Mucosa of gallbladder (tissue), 1 donor: ENCODE data around the gene KAT8. TPM values are rescaled to one million over a fixed set of nuclear protein-coding genes. Genes with fewer than 3 reads are reported as not detected.

Source experiments
- DNase-seq: peaks from one replicate; pipeline ENCODE4 v3.0.0-alpha.2; 2020; ENCODE audit warnings: low spot score
- total RNA-seq: library from RNA; stranded (reverse); gene quantifications from one replicate; pipeline ENCODE4 v1.2.1, GENCODE V29; 2021
- donor health status: DM: no; HTN: no; CAD: no.

KAT8 gene
- total RNA-seq, 1 donor from 2014 or later = 67.2 TPM

DNA sequence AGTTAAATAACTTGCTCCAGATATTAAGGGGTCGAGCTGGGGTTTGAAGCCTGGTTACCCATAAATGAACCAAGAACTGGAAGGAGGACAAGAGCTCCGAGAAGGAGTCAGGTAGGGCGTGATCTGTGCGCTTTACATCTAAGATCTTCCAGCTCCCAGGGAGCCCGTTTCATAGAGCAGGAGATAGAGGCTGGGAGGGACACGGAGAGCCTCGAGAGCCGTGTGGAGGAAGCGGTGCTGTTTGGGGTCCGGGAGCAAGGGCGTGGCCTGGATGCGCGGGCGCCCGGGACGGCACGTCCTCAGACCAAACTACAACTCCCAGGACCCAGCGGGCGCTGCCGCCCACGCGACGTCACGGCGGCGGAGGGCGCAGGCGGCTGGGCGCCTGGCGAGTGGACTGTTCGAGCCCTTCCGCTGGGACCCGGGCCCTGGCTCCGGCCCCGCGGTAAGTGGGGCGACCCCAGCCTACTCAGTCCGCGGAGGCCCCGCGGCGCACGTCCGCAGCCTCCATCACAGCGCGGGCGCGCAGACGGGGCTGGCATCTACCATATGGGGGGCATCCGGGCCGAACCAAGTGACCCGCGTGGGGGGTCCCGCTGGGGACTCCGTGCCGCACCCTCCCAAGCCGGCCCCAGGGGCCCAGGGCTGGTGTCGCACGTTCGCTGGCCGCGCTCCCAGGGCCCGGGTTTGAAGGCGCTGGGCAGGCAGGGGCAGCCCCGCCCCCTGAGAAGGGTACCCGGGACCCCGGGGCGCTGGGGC lies 9.2 kb upstream of the KAT8 start, which contains the start of gene BCKDK:
Gene BCKDK, plus strand, starts transcription at position 352 of the 759 bp plus-strand sequence. CDS start 838 bp downstream, outside the sequence.
- peak; percentile 60 for DNase-seq

- no peak for DNase-seq
These were observed 8.5 kb upstream of the KAT8 start for GRCh38 chr16:31108794-31109558.

GRCh38 chr16:31109622-31110021 lies 7.8 kb upstream of the KAT8 start:
- DNase-seq = no peak

GRCh38 chr16:31110106-31111034 lies 7.1 kb upstream of the KAT8 start:
- no peak for DNase-seq

DNA sequence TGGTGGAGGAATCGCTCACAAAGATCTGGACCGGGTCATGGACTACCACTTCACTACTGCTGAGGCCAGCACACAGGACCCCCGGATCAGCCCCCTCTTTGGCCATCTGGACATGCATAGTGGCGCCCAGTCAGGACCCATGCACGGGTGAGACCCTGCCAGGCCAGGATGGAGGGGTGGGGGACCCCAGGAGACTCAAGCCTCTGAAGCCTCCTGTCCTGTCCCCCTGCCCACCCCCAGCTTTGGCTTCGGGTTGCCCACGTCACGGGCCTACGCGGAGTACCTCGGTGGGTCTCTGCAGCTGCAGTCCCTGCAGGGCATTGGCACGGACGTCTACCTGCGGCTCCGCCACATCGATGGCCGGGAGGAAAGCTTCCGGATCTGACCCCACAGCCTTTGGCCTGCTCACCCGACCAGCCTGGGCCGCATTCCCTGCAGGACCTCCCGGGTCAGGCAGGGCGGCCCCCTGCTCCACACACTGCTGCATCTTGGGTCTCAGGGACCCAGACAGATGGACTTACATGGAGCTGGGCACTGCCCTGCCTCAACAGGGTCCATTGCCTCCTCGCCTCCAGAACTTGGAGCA lies 5.5 kb upstream of the KAT8 start:
- DNase-seq = no peak

GRCh38 chr16:31112711-31113110 lies 4.8 kb upstream of the KAT8 start:
- DNase-seq = no peak

DNA sequence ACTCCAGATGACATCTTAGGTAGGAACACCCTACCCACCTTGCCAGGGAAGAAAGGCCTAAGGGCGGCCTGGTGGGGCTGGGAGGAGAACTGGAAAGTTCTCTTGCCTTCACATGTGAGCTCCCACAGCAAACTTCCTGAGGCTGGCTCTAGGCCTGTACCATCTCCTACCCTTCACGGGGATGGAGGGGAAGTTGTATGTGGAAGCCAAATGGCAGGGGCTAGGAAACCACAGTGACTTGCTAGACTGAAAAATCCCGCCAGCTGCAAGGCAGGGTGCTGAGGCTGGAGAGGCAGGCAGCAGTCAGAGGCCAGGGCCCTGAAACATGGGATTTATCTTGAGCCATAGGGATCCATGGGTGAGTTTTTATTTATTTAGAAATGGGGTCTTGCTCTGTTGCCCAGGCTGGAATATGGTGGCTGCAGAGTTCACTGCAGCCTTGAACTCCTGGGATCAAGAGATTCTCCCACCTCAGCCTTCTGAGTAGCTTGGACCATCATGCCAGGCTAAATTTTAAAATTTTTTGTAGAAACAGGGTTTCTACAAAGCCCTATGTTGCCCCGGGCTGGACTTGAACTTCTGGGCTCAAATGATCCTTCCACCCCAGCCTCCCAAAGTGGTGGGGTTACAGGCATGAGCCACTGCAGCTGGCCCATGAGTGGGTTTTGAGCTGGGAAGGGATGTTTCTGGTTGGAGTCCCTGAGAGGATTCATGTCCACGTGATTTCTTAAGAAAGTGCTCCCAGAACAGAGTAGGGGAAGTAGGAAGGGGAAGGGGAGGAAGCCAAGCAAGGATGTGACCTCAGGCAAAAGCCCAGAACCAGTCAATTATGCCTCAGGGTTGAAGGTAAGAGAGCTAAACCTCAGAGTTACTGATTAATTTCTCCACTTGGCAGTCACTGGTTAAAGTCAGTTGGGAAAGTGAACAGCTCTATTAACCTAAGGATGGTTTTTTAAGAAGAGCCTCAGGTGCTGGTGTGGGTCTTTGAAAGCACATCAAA lies 4.0 kb upstream of the KAT8 start:
- no peak for DNase-seq

DNA sequence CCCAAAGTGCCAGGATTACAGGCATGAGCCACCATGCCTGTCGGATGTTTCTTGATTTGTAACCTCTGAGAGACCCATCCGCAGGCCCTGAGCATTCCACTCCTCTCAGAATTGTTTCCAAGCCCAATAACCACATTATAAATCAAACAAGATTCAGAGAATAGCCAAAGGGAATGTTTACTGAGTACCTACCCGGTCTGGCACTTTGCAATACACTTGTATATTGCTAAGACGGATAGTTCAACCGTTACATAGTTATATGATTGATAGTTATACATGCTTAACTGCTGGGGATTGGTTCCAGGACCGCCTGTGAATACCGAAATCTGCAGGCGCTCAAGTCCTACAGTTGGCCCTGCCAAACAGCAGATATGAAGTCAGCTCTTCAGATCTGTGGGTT lies 3.0 kb upstream of the KAT8 start:
- DNase-seq = no peak

- DNase-seq = no peak
These were observed 1.0 kb downstream of the KAT8 start for GRCh38 chr16:31118223-31119155.

DNA sequence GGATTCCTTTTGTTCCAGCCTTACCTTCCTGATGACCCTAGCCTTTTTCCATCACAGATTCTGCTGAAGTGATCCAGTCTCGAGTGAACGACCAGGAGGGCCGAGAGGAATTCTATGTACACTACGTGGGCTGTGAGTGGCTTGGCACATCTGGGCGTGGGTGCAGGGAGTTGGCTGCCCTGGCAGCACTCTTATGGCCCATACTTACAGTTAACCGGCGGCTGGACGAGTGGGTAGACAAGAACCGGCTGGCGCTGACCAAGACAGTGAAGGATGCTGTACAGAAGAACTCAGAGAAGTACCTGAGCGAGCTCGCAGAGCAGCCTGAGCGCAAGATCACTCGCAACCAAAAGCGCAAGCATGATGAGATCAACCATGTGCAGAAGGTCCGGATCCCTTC lies 2.7 kb downstream of the KAT8 start:
- no peak for DNase-seq

GRCh38 chr16:31125844-31126243 lies 8.4 kb downstream of the KAT8 start:
- no peak for DNase-seq

GRCh38 chr16:31127182-31127581 lies 9.7 kb downstream of the KAT8 start:
- no peak for DNase-seq

DNA sequence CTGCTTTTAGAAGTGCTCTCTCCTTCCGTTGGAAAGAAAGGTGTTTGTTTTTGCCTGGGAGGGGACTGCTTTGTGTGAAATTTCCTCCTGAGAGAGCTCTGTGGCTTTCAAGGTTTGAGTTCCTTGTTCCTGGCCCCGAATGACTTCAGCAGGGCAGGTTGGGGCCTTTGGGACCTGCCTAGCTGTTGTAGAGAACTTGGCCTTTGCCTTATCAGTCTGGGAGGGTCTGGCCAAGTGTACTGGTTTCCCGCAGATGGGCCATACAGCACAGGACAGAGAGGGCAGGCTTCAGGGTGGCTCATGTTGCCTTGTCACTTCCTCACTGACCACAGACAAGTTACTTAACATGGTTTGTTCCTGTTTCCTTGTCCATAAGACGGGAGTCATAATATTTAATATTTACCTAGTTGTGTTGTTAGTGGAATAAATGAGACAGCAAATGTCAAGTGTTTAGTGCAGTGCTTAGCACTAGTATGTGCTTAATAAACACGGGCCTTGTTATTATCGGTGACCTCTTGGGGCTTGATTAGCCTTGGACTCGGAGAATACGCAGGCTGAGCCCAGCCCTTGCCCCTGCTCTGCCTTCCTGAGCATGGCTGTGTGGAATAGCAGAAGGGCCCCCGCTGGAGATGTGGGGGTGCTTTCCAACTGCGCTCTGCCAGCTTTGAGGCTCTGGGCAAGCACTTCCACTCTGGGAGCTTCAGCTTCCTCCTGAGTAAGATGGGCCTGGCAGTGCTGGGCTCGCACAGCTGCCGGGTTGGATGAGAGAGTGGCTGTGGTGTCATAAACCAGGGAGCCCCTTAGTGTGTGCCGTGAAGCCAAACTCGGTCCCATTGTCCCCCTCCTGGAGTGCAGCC lies 11.5 kb downstream of the KAT8 start:
- peak; percentile 47 for DNase-seq

DNA sequence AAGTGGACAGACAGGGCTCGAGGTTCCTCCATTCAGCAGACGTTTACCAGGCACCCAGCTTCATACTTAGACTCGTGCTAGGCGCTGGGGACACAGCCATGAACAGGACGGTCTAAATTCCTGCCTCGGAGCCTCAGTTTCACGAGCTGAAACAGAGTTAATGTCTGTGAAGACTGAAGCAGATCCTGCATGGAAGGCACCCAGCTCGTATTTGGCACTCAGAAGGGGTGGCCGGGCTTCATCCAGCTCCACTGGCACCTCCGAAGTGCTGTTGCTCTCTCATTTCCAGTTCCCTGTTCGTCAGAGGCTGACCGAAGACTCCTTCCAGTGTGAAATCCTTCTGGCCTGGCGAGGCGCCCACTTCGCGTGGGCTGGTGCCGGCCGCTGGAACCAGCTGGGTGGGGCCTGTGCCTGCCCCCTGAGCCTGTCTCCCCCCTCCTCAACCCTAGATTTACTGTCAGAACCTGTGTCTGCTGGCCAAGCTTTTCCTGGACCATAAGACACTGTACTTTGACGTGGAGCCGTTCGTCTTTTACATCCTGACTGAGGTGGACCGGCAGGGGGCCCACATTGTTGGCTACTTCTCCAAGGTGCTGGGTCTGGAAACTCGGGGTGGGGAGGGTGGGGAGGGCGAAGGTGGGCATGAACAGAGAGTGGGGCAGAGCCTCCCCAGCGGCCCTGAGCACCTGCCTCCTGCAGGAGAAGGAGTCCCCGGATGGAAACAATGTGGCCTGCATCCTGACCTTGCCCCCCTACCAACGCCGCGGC lies 12.3 kb downstream of the KAT8 start:
- DNase-seq = no peak

- no peak for DNase-seq
These were observed 12.9 kb downstream of the KAT8 start for GRCh38 chr16:31130336-31130891.

- DNase-seq = peak; percentile 91
These were observed 13.4 kb downstream of the KAT8 start for GRCh38 chr16:31130899-31131298.

DNA sequence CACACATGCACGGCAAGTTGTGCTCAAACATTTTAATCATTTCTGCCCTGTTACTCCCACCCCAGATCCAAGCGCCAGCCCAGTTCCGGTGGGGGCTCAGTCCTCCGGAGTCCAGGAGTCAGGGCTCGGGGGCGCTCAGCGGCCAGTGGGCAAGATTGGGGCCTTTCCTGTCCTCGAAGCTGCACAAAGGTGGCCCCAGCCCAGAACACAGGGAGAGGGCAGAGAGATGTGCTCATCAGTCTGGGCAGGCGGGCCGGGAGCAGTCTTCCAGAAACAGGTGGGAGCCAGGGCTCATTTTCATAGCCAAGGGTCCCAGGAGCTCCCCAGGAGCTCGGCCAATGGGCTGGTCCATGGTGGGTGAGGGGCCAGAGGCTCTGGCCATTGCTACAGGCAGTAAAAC lies 14.0 kb downstream of the KAT8 start:
- DNase-seq = no peak
